Tongue (tissue), 1 donor: ENCODE data around the gene VSNL1. TPM values are rescaled to one million over a fixed set of nuclear protein-coding genes. Genes with fewer than 3 reads are reported as not detected.

ENCODE experiments used
- total RNA-seq: library from RNA; depleted of rRNA; stranded (reverse); fragments of >200 nt; gene quantifications from one replicate; pipeline ENCODE4 v1.2.3, GENCODE V29; 2014

Gene VSNL1
- total RNA-seq, 1 donor from 2014 or later: 20.6 TPM

Other genes with a start within 250 kb of the VSNL1 start
- 0.10 TPM for gene RAD51AP2, start 22.3 kb upstream of the VSNL1 start, total RNA-seq
- gene SMC6, start 213.1 kb downstream of the VSNL1 start, total RNA-seq: 43.8 TPM
- 13.4 TPM for gene GEN1, start 213.4 kb downstream of the VSNL1 start, total RNA-seq